ENCODE data around the gene SERINC2.
"Not testable (repeated sequence)": the region's sequence is repeated elsewhere in the genome, so short reads cannot be mapped to it uniquely, and the experiment has no call there.

The SERINC2 gene

GRCh38 chr1:31471452-31472313, 58.7 kb downstream of the SERINC2 start:
- DNase-seq (ENCODE audit: low spot score) = not testable (repeated sequence)

- not testable (repeated sequence) for DNase-seq (ENCODE audit: low spot score)
Measured at GRCh38 chr1:31472314-31472651, 59.3 kb downstream of the SERINC2 start.

GRCh38 chr1:31472673-31473072, 59.7 kb downstream of the SERINC2 start:
- not testable (repeated sequence) for DNase-seq (ENCODE audit: low spot score)

GRCh38 chr1:31473508-31473907, 60.5 kb downstream of the SERINC2 start:
- DNase-seq (ENCODE audit: low spot score) = not testable (repeated sequence)

- DNase-seq (ENCODE audit: low spot score) = not testable (repeated sequence)
Measured at GRCh38 chr1:31474567-31474966, 61.6 kb downstream of the SERINC2 start.

- no peak for DNase-seq (ENCODE audit: low spot score)
Measured at GRCh38 chr1:31476891-31477846, 64.2 kb downstream of the SERINC2 start.

- no peak for DNase-seq (ENCODE audit: low spot score)
Measured at GRCh38 chr1:31478167-31478566, 65.2 kb downstream of the SERINC2 start.

- DNase-seq (ENCODE audit: low spot score) = no peak
Measured at GRCh38 chr1:31479811-31480210, 66.8 kb downstream of the SERINC2 start.

GRCh38 chr1:31480426-31480825, 67.4 kb downstream of the SERINC2 start:
- DNase-seq (ENCODE audit: low spot score) = not testable (repeated sequence)

- no peak for DNase-seq (ENCODE audit: low spot score)
Measured at GRCh38 chr1:31482482-31483011, 69.5 kb downstream of the SERINC2 start.

GRCh38 chr1:31483012-31483946, 70.3 kb downstream of the SERINC2 start:
- DNase-seq (ENCODE audit: low spot score) = no peak

Data from COLO829 (cell line).